ENCODE results near the gene SRSF1.

SRSF1 gene

GRCh38 chr17:58006924-58007780, at the start of gene SRSF1:
SRSF1 (minus strand) TSS chr17:58007246; CDS start chr17:58007137, 109 bp downstream.
- no peak for TF ChIP-seq CTCF (IDR thresholded peaks at IDR 0.05; ENCODE audit: low read length, missing control alignments)
- peak; percentile 99 for DNase-seq (ENCODE audit: low read depth)
- H3K4me3 ChIP-seq (replicated peaks; ENCODE audit: low read depth, low read length): peak within 1 kb of the TSS; percentile 88

GRCh38 chr17:58056476-58056875, 49.4 kb upstream of the SRSF1 start:
- DNase-seq (ENCODE audit: low read depth): no peak
- no peak for TF ChIP-seq CTCF (IDR thresholded peaks at IDR 0.05; ENCODE audit: low read length, missing control alignments)
- H3K4me3 ChIP-seq (replicated peaks; ENCODE audit: low read depth, low read length): no peak overlapping the region

- no peak overlapping the region for H3K4me3 ChIP-seq (replicated peaks; ENCODE audit: low read depth, low read length)
- TF ChIP-seq CTCF (IDR thresholded peaks at IDR 0.05; ENCODE audit: low read length, missing control alignments): no peak
- no peak for DNase-seq (ENCODE audit: low read depth)
Measured at GRCh38 chr17:58054641-58055040, 47.6 kb upstream of the SRSF1 start.

GRCh38 chr17:58052945-58053715, 46.1 kb upstream of the SRSF1 start:
- TF ChIP-seq CTCF (IDR thresholded peaks at IDR 0.05; ENCODE audit: low read length, missing control alignments): no peak
- no peak overlapping the region for H3K4me3 ChIP-seq (replicated peaks; ENCODE audit: low read depth, low read length)
- DNase-seq (ENCODE audit: low read depth): no peak

GRCh38 chr17:58052407-58052806, 45.4 kb upstream of the SRSF1 start:
- no peak for TF ChIP-seq CTCF (IDR thresholded peaks at IDR 0.05; ENCODE audit: low read length, missing control alignments)
- no peak for DNase-seq (ENCODE audit: low read depth)
- no peak overlapping the region for H3K4me3 ChIP-seq (replicated peaks; ENCODE audit: low read depth, low read length)

GRCh38 chr17:58051468-58051867, 44.4 kb upstream of the SRSF1 start:
- no peak overlapping the region for H3K4me3 ChIP-seq (replicated peaks; ENCODE audit: low read depth, low read length)
- no peak for TF ChIP-seq CTCF (IDR thresholded peaks at IDR 0.05; ENCODE audit: low read length, missing control alignments)
- DNase-seq (ENCODE audit: low read depth): no peak
